Keratinocyte (primary cell): ENCODE results near the gene KCNB1.

ENCODE experiments used
- EZH2 ChIP-seq: IDR thresholded peaks from one replicate; pipeline ENCODE4 v1.6.1; 2012; ENCODE audit warnings: inconsistent platforms, mild to moderate bottlenecking, low read length, moderate library complexity
- TF ChIP-seq, protein P1 (sequence below), 3 experiments: IDR thresholded peaks in 1 of 3; conservative IDR thresholded peaks in 1 of 3; optimal IDR thresholded peaks in 1 of 3; 2 replicates in 2 of 3; 3 replicates in 1 of 3; pipeline versions ENCODE3 to v1.5.1; 2011; ENCODE audit warnings: low read length in 3 of 3, mild to moderate bottlenecking in 3 of 3, moderate library complexity in 2 of 3, control low read depth in 1 of 3, inconsistent platforms in 1 of 3; ENCODE audit not compliant: insufficient read depth in 2 of 3; ENCODE audit errors: extremely low read depth in 1 of 3

DNA sequence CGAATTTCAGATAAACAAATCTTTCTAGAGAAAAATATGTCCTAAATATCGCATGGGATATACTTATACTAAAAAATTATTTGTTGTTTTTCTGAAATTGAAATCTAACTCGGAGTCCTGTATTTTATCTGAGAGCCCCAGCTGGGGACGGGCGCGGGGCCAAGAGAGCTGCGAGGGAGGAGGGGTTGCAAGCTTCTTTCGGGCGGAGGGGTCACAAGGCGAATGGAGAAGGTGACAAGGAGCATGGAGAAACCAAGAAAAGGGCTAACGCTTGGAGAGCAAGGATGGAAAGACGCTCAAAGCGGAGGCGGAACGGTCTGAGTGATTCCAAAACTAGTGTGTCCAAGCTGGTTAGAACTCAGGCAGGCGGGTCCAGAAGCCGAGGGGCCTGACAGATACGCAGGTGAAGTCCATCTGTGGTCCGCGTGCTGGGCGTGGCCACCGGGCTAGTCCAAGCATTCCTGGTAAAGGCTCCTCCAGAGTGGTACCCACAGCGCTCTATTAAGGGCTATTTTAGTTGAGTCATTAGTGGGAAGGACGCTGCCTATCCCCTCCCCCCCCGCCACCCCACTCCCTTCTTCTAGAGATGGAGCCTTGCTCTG lies 163.2 kb downstream of the KCNB1 start:
- TF ChIP-seq, protein P1, sequence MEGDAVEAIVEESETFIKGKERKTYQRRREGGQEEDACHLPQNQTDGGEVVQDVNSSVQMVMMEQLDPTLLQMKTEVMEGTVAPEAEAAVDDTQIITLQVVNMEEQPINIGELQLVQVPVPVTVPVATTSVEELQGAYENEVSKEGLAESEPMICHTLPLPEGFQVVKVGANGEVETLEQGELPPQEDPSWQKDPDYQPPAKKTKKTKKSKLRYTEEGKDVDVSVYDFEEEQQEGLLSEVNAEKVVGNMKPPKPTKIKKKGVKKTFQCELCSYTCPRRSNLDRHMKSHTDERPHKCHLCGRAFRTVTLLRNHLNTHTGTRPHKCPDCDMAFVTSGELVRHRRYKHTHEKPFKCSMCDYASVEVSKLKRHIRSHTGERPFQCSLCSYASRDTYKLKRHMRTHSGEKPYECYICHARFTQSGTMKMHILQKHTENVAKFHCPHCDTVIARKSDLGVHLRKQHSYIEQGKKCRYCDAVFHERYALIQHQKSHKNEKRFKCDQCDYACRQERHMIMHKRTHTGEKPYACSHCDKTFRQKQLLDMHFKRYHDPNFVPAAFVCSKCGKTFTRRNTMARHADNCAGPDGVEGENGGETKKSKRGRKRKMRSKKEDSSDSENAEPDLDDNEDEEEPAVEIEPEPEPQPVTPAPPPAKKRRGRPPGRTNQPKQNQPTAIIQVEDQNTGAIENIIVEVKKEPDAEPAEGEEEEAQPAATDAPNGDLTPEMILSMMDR (optimal IDR thresholded peaks at IDR 0.05 in 1 of 3, IDR thresholded peaks at IDR 0.05 in 1 of 3, conservative IDR thresholded peaks at IDR 0.05 in 1 of 3; ENCODE audit: extremely low read depth in 1 of 3, insufficient read depth in 2 of 3, low read length in 3 of 3) = no peak
- no peak for TF ChIP-seq EZH2
